IMR-90 (cell line): Measurements from ENCODE around the gene RAB27A. TPM values are rescaled to one million over a fixed set of nuclear protein-coding genes. Genes with fewer than 3 reads are reported as not detected.
A peak's percentile ranks its signal among the peaks of the same experiment; 100 is the strongest.

ENCODE experiments used
- ATAC-seq: fragments of 200-7000 bp; cut with Tn5 transposase; 2 replicates; pipeline ENCODE4 v1.9.1; 2020; ENCODE audit warnings: low read depth, mild to moderate bottlenecking, moderate library complexity
- BruUV-seq: library from RNA; stranded (reverse); fragments of 400-500 nt; replicated peaks from 2 replicates; lab custom pipeline; 2021; lab: Mats Ljungman, UMichigan
- CTCF ChIA-PET: fragments of 300-600 bp; formaldehyde crosslinking; extraction: SDS; loops from one replicate; lab custom pipeline; 2021; ENCODE audit warnings: antibody characterized with exemption; lab: Yijun Ruan, JAX
- POLR2A ChIA-PET: fragments of 300-600 bp; sonication (Branson Sonifier 250); formaldehyde crosslinking; loops from one replicate; lab custom pipeline; 2022; ENCODE audit warnings: antibody characterized with exemption; ENCODE audit not compliant: unreplicated experiment; lab: Charles Lee
- DNase-seq: peaks from one replicate; pipeline ENCODE4 v3.0.0; 2013
- H2AFZ ChIP-seq: replicated peaks from 2 replicates; pipeline ENCODE3; 2013; ENCODE audit warnings: low read length, mild to moderate bottlenecking; ENCODE audit not compliant: poor library complexity
- H2AK5ac ChIP-seq: 2 replicates; pipeline ENCODE4 v1.6.1; 2013; ENCODE audit warnings: low read depth, low read length, inconsistent platforms
- H2AK9ac ChIP-seq: replicated peaks from 2 replicates; pipeline ENCODE3; 2013; ENCODE audit warnings: mild to moderate bottlenecking, low read depth, low read length, moderate library complexity; ENCODE audit not compliant: poor library complexity
- H2BK120ac ChIP-seq: 2 replicates; pipeline ENCODE4 v1.6.1; 2013; ENCODE audit warnings: low read depth, low read length, inconsistent platforms
- H2BK15ac ChIP-seq: 3 replicates; pipeline ENCODE4 v1.6.1; 2013; ENCODE audit warnings: low read depth, low read length, inconsistent platforms
- H2BK20ac ChIP-seq: 2 replicates; pipeline ENCODE4 v1.6.1; 2013; ENCODE audit warnings: low read depth, mild to moderate bottlenecking, inconsistent platforms, low read length, moderate library complexity
- H2BK5ac ChIP-seq: 2 replicates; pipeline ENCODE4 v1.6.1; 2013; ENCODE audit warnings: mild to moderate bottlenecking, low read depth, low read length, inconsistent platforms; ENCODE audit not compliant: poor library complexity, severe bottlenecking
- H3K14ac ChIP-seq: replicated peaks from 2 replicates; pipeline ENCODE4 v1.6.1; 2013; ENCODE audit warnings: low read depth, low read length, inconsistent platforms
- H3K18ac ChIP-seq: 2 replicates; pipeline ENCODE4 v1.6.1; 2013; ENCODE audit warnings: low read depth, low read length, control low read depth
- H3K23ac ChIP-seq: 2 replicates; pipeline ENCODE4 v1.6.1; 2013; ENCODE audit warnings: low read depth, low read length, inconsistent platforms
- H3K27ac ChIP-seq: 2 replicates; pipeline ENCODE4 v1.5.1; 2013; ENCODE audit warnings: mild to moderate bottlenecking, control low read depth, low read length; ENCODE audit not compliant: insufficient read depth
- H3K27me3 ChIP-seq: 2 replicates; pipeline ENCODE4 v1.6.1; 2013; ENCODE audit warnings: low read length; ENCODE audit not compliant: control insufficient read depth, insufficient read depth
- H3K36me3 ChIP-seq: 2 replicates; pipeline ENCODE4 v1.6.1; 2013; ENCODE audit warnings: low read length, mixed read lengths; ENCODE audit not compliant: control insufficient read depth, insufficient read depth
- H3K4ac ChIP-seq: 2 replicates; pipeline ENCODE4 v1.6.1; 2013; ENCODE audit warnings: low read depth, low read length, inconsistent platforms
- H3K4me1 ChIP-seq: 2 replicates; pipeline ENCODE4 v1.6.1; 2013; ENCODE audit warnings: low read length, mixed read lengths; ENCODE audit not compliant: control insufficient read depth, insufficient read depth
- H3K4me2 ChIP-seq: 2 replicates; pipeline ENCODE4 v1.6.1; 2013; ENCODE audit warnings: low read depth, mild to moderate bottlenecking, control low read depth, low read length, moderate library complexity
- H3K4me3 ChIP-seq: 2 replicates; pipeline ENCODE4 v1.5.1; 2013; ENCODE audit warnings: low read depth, mild to moderate bottlenecking, control low read depth, low read length, moderate library complexity; ENCODE audit not compliant: insufficient read depth
- H3K56ac ChIP-seq: 2 replicates; pipeline ENCODE4 v1.6.1; 2013; ENCODE audit warnings: low read length, inconsistent platforms; ENCODE audit not compliant: insufficient read depth; ENCODE audit errors: extremely low read depth
- H3K79me1 ChIP-seq, 2 experiments: 2 replicates each; pipeline ENCODE4 v1.6.1; 2013; ENCODE audit warnings: low read length in 2 of 2, inconsistent platforms in 1 of 2, low read depth in 1 of 2
- H3K9ac ChIP-seq: 2 replicates; pipeline ENCODE4 v1.6.1; 2013; ENCODE audit warnings: low read depth, low read length, control low read depth
- H3K9me1 ChIP-seq: 2 replicates; pipeline ENCODE4 v1.6.1; 2013; ENCODE audit warnings: low read length, inconsistent platforms; ENCODE audit not compliant: insufficient read depth
- H3K9me3 ChIP-seq: 2 replicates; pipeline ENCODE4 v1.6.1; 2013; ENCODE audit warnings: low read length; ENCODE audit not compliant: control insufficient read depth, insufficient read depth
- H4K20me1 ChIP-seq: 2 replicates; pipeline ENCODE4 v1.6.1; 2013; ENCODE audit warnings: low read length, inconsistent platforms; ENCODE audit not compliant: insufficient read depth
- H4K5ac ChIP-seq: 2 replicates; pipeline ENCODE4 v1.6.1; 2013; ENCODE audit warnings: mild to moderate bottlenecking, low read depth, low read length, control low read depth
- H4K8ac ChIP-seq, 2 experiments: 2 replicates each; pipeline ENCODE4 v1.6.1; 2013; ENCODE audit warnings: low read depth in 2 of 2, low read length in 2 of 2, control low read depth in 1 of 2, inconsistent platforms in 1 of 2
- H4K91ac ChIP-seq: 2 replicates; pipeline ENCODE4 v1.6.1; 2013; ENCODE audit warnings: low read depth, low read length, inconsistent platforms; ENCODE audit not compliant: insufficient read depth
- CEBPB ChIP-seq: IDR thresholded peaks from 2 replicates; pipeline ENCODE4 v1.6.1; 2012; ENCODE audit warnings: low read depth, low read length, improper control_type of control experiment
- CHD1 ChIP-seq: IDR thresholded peaks from 2 replicates; pipeline ENCODE4 v1.6.1; 2012; ENCODE audit warnings: low read depth, low read length, improper control_type of control experiment
- RFX5 ChIP-seq: IDR thresholded peaks from 2 replicates; pipeline ENCODE4 v1.8.0; 2012; ENCODE audit warnings: low read depth, mild to moderate bottlenecking, low read length, moderate library complexity
- WGBS, 2 experiments: methylation state at CpG; one replicate each; pipeline versions ENCODE4 v1.1.5 to v1.1.7; 2013; ENCODE audit warnings: missing lambda C conversion rate in 2 of 2; ENCODE audit not compliant: insufficient read length in 1 of 2; ENCODE audit errors: extremely low coverage in 2 of 2; 5-methylcytosine and 5-hydroxymethylcytosine counted together
- dilution Hi-C: fragments of 300-500 bp; cut with HindIII; formaldehyde crosslinking; loops from one replicate; pipeline ENCODE4 v1.14.3; 2018; ENCODE audit warnings: low sequenced_read_pairs; ENCODE audit not compliant: unreplicated experiment
- in situ Hi-C: fragments of 300-500 bp; cut with MboI; formaldehyde crosslinking; loops from 3 replicates; pipeline ENCODE4 v1.14.3; 2019; ENCODE audit warnings: low sequenced_read_pairs, inconsistent platforms, mixed read lengths
- intact Hi-C: fragments of 100-400 bp; cut with micrococcal nuclease; formaldehyde crosslinking; loops from 2 replicates; pipeline ENCODE4 v1.10.0; 2022
- polyA plus RNA-seq, 3 experiments: library from polyadenylated mRNA; depleted of rRNA; stranded (reverse); fragments of >200 nt; gene quantifications; 2 replicates each; pipeline ENCODE4 v1.2.3, GENCODE V29; 2012; ENCODE audit warnings: low replicate concordance in 1 of 3
- total RNA-seq: library from RNA; depleted of rRNA; stranded (reverse); fragments of >200 nt; gene quantifications from 2 replicates; pipeline ENCODE4 v1.2.3, GENCODE V29; 2012
- TF ChIP-seq, protein P1 (sequence below): fragments of 150-350 bp; IDR thresholded peaks from 2 replicates; pipeline ENCODE4 v1.6.1; 2017; ENCODE audit warnings: mild to moderate bottlenecking, antibody characterized with exemption, low read length, low read depth

Gene RAB27A
- total and polyA plus RNA-seq, 2 of the 4 experiments (the other 2 are of a cell fraction) = 4.8 to 13.7 TPM

DNA sequence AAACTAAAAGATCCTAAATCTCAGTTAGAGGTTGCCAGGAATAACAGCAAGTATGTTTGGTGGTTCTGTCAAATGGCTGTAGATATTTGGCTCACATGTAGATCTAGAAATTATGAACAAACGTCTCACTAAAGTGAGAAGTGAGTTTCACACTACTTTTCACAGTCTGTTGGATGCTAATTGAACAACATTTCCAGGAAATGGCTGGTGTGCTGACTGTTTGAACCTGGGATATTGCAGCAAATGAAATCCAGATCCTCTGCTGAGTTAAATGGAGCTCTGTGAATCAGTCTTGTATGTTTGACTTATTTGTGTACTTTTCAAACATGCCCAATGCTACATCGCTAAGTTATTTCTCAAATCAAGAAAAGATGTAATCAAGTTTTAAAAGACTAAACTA, 71.6 kb downstream of the RAB27A start:
- CTCF ChIA-PET = interaction anchor here (0.8 to 1.3 kb wide), 3 partner anchors 73 to 221 kb away, joined by 4 to 5 read pairs (median 4); no protein-coding TSS in a partner anchor
- H3K27me3 ChIP-seq = no peaks in the 10 kb centered on the region
- H3K18ac ChIP-seq = 0 out of 2 replicates have a peak overlapping the region, but pooled peaks have one; percentile 11
- no peak overlapping the region for H3K56ac ChIP-seq
- H4K91ac ChIP-seq = no peak overlapping the region
- H2BK120ac ChIP-seq = peak overlapping the region; percentile 5; the same call in 1 of the 2 replicates
- no peak overlapping the region for H3K4me3 ChIP-seq
- no peak for DNase-seq
- H3K23ac ChIP-seq = no peak overlapping the region
- H4K20me1 ChIP-seq = no peaks in the 10 kb centered on the region
- no peak overlapping the region for H2AK5ac ChIP-seq
- dilution Hi-C loops = no loop called here
- in situ Hi-C loops = loop anchor here (5.0 to 10.0 kb wide), 2 partner anchors 214 to 427 kb away; no protein-coding TSS in a partner anchor
- intact Hi-C loops = loop anchor here (5.0 kb wide), 1 partner anchor 424 kb away; no protein-coding TSS in a partner anchor
- H3K36me3 ChIP-seq = 0 out of 2 replicates have a peak, but pooled peaks cover 1% of the 10 kb centered on the region
- no peak overlapping the region for H3K4me2 ChIP-seq
- H3K27ac ChIP-seq = no peak overlapping the region
- TF ChIP-seq CEBPB (no peak), RFX5 (no peak), CHD1 (no peak)
- TF ChIP-seq, protein P1, sequence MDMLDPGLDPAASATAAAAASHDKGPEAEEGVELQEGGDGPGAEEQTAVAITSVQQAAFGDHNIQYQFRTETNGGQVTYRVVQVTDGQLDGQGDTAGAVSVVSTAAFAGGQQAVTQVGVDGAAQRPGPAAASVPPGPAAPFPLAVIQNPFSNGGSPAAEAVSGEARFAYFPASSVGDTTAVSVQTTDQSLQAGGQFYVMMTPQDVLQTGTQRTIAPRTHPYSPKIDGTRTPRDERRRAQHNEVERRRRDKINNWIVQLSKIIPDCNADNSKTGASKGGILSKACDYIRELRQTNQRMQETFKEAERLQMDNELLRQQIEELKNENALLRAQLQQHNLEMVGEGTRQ = no peak
- no peak overlapping the region for H4K8ac ChIP-seq
- H3K4me1 ChIP-seq = peaks cover 11% of the 10 kb centered on the region
- no peak overlapping the region for H2AK9ac ChIP-seq
- H3K4ac ChIP-seq = no peak overlapping the region; the same call in 1 of the 2 replicates
- no peak overlapping the region for H3K14ac ChIP-seq
- H2BK20ac ChIP-seq = peak overlapping the region; percentile 21; the same call in 1 of the 2 replicates
- H2BK5ac ChIP-seq = no peak overlapping the region
- H3K9me1 ChIP-seq = peaks cover 7% of the 10 kb centered on the region
- WGBS, 2 experiments = no CpG with 5 or more reads among the region's 2 CpGs
- BruUV-seq = no TSS peak
- POLR2A ChIA-PET = no interaction called here
- H2AFZ ChIP-seq = no peak overlapping the region
- 0 out of 4 replicates have a peak, but pooled peaks cover 0 to 4% of the 10 kb centered on the region in 2 experiments for H3K79me1 ChIP-seq
- no peak overlapping the region for H3K9ac ChIP-seq
- H4K5ac ChIP-seq = no peak overlapping the region
- H2BK15ac ChIP-seq = no peak overlapping the region
- no peaks in the 10 kb centered on the region for H3K9me3 ChIP-seq
- no peak for ATAC-seq
